SJSA1 (cell line): ENCODE results near the gene COL16A1. TPM values are rescaled to one million over a fixed set of nuclear protein-coding genes. Genes with fewer than 3 reads are reported as not detected.
"Not testable (repeated sequence)": the region's sequence is repeated elsewhere in the genome, so short reads cannot be mapped to it uniquely, and the experiment has no call there.

ENCODE experiments used
- DNase-seq, 2 experiments: peaks; one replicate each; pipeline ENCODE4 v3.0.0-alpha.2; 2015 to 2020; ENCODE audit warnings: low spot score in 2 of 2, low read depth in 1 of 2
- H3K27ac ChIP-seq: fragments of 250-450 bp; sonication (Bioruptor Pico); 2 replicates; pipeline ENCODE4 v1.5.1; 2020; ENCODE audit warnings: mild to moderate bottlenecking, moderate library complexity
- H3K27me3 ChIP-seq: fragments of 250-450 bp; sonication (Bioruptor Pico); replicated peaks from 2 replicates; pipeline ENCODE4 v1.5.1; 2020; ENCODE audit warnings: mild to moderate bottlenecking, moderate library complexity
- H3K36me3 ChIP-seq: fragments of 250-450 bp; sonication (Bioruptor Pico); 2 replicates; pipeline ENCODE4 v1.5.1; 2020; ENCODE audit warnings: mild to moderate bottlenecking
- H3K4me1 ChIP-seq: fragments of 250-450 bp; sonication (Bioruptor Pico); replicated peaks from 2 replicates; pipeline ENCODE4 v1.6.1; 2021; ENCODE audit warnings: mild to moderate bottlenecking
- H3K4me3 ChIP-seq: fragments of 250-450 bp; sonication (Bioruptor Pico); 2 replicates; pipeline ENCODE4 v1.5.1; 2020; ENCODE audit warnings: mild to moderate bottlenecking
- H3K9me3 ChIP-seq: fragments of 250-450 bp; sonication (Bioruptor Pico); replicated peaks from 2 replicates; pipeline ENCODE4 v1.5.1; 2020; ENCODE audit warnings: mild to moderate bottlenecking
- total RNA-seq: library from RNA; depleted of rRNA; stranded (reverse); fragments of >200 nt; shearing (Covaris generic); gene quantifications from 2 replicates; pipeline ENCODE4 v1.2.3, GENCODE V29; 2014

Gene COL16A1
- total RNA-seq, 1 experiment from 2014 or later = 365 TPM

- H3K4me3 ChIP-seq = no peak overlapping the region
- H3K27me3 ChIP-seq = no peaks in the 10 kb centered on the region
- H3K9me3 ChIP-seq = no peaks in the 10 kb centered on the region
- DNase-seq = peak; percentile 75 to 76
- peaks cover 91% of the 10 kb centered on the region for H3K4me1 ChIP-seq
- H3K27ac ChIP-seq = peak overlapping the region; percentile 92
- H3K36me3 ChIP-seq = peaks cover 6% of the 10 kb centered on the region; the same call in 1 of the 2 replicates
These were observed 3.9 kb upstream of the COL16A1 start for GRCh38 chr1:31707711-31708110.

DNA sequence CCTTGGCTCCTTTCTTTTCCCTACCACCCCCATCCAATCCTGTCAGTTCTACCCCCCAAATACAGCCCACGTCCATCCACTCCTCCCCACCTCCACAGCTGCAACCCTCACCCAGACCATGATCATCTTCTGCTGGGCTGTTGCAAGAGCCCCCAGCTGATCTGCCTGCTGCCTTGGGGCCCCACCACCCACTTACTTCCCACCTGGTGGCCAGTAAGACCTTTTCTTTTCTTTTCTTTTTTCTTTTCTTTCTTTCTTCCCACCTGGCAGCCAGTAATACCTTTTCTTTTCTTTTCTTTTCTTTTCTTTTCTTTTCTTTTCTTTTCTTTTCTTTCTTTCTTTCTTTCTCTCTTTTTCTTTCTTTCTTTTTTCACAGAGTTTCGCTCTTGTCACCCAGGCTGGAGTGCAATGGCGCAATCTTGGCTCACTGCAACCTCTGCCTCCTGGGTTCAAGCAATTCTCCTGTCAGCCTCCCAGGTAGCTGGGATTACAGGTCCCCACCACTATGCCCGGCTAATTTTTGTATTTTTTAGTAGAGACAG is 3.3 kb upstream of the COL16A1 start:
- not testable (repeated sequence) for H3K27me3 ChIP-seq, H3K4me3 ChIP-seq, H3K9me3 ChIP-seq, DNase-seq, H3K36me3 ChIP-seq
- Histone ChIP-seq H3K4me1 (peaks cover 91% of the 10 kb centered on the region), H3K27ac (peak overlapping the region; percentile 92)

DNA sequence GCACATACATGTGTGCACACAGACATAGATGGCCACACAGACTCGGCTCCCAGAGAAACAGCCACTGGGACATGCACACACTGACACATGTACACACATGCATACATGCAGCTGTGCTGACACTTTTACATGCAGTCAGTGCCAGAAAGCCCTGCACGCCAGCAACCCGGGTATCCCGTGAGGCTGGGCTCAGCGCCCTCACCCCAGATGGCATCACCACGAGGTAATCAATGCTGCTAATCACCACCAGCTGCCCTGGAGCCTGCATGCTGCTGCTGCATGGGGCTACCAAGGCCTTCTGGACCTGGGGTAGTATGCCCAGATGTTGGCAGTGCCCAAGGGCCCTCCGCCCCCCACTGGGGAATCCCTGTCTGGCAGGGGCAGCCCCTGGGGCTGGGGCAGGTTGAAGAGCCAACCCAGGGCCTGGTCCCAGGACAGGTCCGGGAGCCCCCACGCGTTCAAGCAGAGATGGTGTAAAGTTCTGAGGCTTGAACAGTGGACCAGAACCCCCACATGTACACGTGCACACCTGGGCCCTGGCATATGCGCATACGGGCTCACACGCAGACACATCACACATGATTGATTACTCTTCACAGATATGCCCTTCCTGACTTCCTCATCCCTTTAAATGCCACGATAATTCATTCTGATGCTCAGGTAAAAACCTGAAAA is 2.7 kb upstream of the COL16A1 start:
- no peaks in the 10 kb centered on the region for H3K27me3 ChIP-seq
- peaks cover 15% of the 10 kb centered on the region for H3K36me3 ChIP-seq
- no peak overlapping the region for H3K4me3 ChIP-seq
- H3K9me3 ChIP-seq = no peaks in the 10 kb centered on the region
- DNase-seq = no peak
- H3K4me1 ChIP-seq = peaks cover 91% of the 10 kb centered on the region
- peak overlapping the region; percentile 92 for H3K27ac ChIP-seq

DNA sequence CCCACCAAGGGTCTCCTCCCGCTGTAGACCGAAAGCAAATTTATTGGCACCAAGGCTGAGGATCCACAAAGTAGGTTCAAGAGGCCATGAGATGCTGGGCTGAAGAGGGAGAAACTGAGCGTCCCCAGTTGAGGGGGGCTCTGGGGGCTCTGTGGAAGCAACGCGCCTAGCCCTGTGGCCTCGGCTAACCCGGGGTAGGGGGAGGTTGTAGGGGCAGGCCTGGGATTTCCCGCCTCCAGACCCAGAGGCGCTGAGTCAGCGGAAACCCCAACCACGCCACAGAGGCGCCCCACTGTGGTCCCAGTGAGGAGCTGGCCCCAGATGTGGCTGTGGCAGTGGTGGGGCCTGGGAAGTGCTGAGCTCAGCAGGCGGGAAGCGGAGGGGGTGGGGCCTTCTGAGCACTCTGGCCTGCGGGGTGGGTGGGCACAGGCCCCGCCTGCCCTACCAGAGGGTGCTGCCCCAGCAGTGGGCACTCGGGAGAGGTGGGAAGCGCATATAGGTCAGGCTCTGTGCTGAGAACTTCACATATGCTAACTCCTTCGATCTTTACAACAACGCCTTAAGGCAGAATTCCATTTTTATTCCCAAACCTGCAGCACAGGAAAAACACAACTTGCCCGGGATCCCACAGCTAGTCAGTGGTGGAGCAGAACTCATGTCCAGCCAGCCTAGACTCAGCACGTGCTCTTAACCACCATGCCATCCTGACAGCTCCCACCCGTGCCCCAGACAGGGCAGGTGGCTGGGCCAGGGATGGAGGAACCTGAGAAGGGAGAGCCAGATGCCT is 1.5 kb upstream of the COL16A1 start:
- Histone ChIP-seq H3K27me3 (no peaks in the 10 kb centered on the region), H3K4me1 (peaks cover 94% of the 10 kb centered on the region), H3K9me3 (no peaks in the 10 kb centered on the region), H3K27ac (peak overlapping the region; percentile 90), H3K4me3 (no peak overlapping the region; the same call in 1 of the 2 replicates), H3K36me3 (peaks cover 27% of the 10 kb centered on the region)
- DNase-seq = peak; percentile 83 to 95

GRCh38 chr1:31704271-31705079 is 658 bp upstream of the COL16A1 start:
- peak in 1 of 2 experiments; percentile 76 for DNase-seq
- Histone ChIP-seq H3K27ac (peak overlapping the region; percentile 90), H3K36me3 (peaks cover 34% of the 10 kb centered on the region), H3K4me3 (peak overlapping the region; percentile 55), H3K4me1 (peaks cover 100% of the 10 kb centered on the region), H3K27me3 (no peaks in the 10 kb centered on the region), H3K9me3 (no peaks in the 10 kb centered on the region)

- H3K27me3 ChIP-seq = no peaks in the 10 kb centered on the region
- H3K4me3 ChIP-seq = peak overlapping the region; percentile 55
- no peaks in the 10 kb centered on the region for H3K9me3 ChIP-seq
- peaks cover 50% of the 10 kb centered on the region for H3K36me3 ChIP-seq
- peaks cover 90% of the 10 kb centered on the region for H3K4me1 ChIP-seq
- DNase-seq = peak in 1 of 2 experiments; percentile 27
- peak overlapping the region; percentile 90 for H3K27ac ChIP-seq
These were observed 897 bp downstream of the COL16A1 start for GRCh38 chr1:31702836-31703404.

GRCh38 chr1:31701091-31701736 is 2.6 kb downstream of the COL16A1 start:
- Histone ChIP-seq H3K27ac (peak overlapping the region; percentile 90), H3K36me3 (peaks cover 67% of the 10 kb centered on the region), H3K4me3 (peak overlapping the region; percentile 55), H3K9me3 (no peaks in the 10 kb centered on the region), H3K4me1 (peaks cover 73% of the 10 kb centered on the region), H3K27me3 (no peaks in the 10 kb centered on the region)
- DNase-seq = peak; percentile 100

GRCh38 chr1:31700468-31701090 is 3.2 kb downstream of the COL16A1 start:
- peaks cover 72% of the 10 kb centered on the region for H3K36me3 ChIP-seq
- no peaks in the 10 kb centered on the region for H3K27me3 ChIP-seq

GRCh38 chr1:31699341-31699891 is 4.4 kb downstream of the COL16A1 start:
- H3K27ac ChIP-seq = no peak overlapping the region
- H3K36me3 ChIP-seq = peaks cover 82% of the 10 kb centered on the region
- H3K4me1 ChIP-seq = peaks cover 58% of the 10 kb centered on the region
- H3K27me3 ChIP-seq = no peaks in the 10 kb centered on the region
- no peak overlapping the region for H3K4me3 ChIP-seq
- no peaks in the 10 kb centered on the region for H3K9me3 ChIP-seq
- no peak for DNase-seq

More at GRCh38 chr1:31700468-31701090, 3.2 kb downstream of the COL16A1 start:
- no peak for DNase-seq
- Histone ChIP-seq H3K4me1 (peaks cover 66% of the 10 kb centered on the region), H3K9me3 (no peaks in the 10 kb centered on the region), H3K27ac (peak overlapping the region; percentile 90), H3K4me3 (no peak overlapping the region)

- no peaks in the 10 kb centered on the region for H3K27me3 ChIP-seq
- H3K27ac ChIP-seq = no peak overlapping the region
- H3K9me3 ChIP-seq = no peaks in the 10 kb centered on the region
- no peak for DNase-seq
- peaks cover 55% of the 10 kb centered on the region for H3K4me1 ChIP-seq
- no peak overlapping the region for H3K4me3 ChIP-seq
- H3K36me3 ChIP-seq = peaks cover 94% of the 10 kb centered on the region
These were observed 6.3 kb downstream of the COL16A1 start for GRCh38 chr1:31697369-31697984.

DNA sequence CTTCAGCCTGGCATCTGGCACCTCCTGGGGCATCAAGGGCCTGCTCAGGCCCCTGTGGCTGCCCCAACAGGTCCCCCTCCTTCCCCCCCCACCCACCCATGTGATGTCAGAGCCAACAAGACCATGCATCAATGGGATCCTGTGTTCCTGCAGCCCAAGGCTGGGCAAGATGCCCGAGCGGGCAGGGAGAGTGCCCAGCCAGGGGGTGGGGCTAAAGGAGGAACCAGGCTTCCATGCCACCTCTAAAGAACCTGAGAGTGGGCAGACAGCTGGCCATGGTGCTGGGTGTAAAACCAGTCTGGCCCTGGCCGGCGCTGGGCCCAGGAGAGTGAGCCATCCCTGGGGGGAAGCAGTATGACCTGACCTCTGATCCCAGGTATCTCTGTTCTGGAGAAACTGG is 7.6 kb downstream of the COL16A1 start:
- Histone ChIP-seq H3K27me3 (no peaks in the 10 kb centered on the region), H3K27ac (no peak overlapping the region), H3K4me1 (peaks cover 50% of the 10 kb centered on the region), H3K36me3 (peaks cover 92% of the 10 kb centered on the region), H3K4me3 (no peak overlapping the region), H3K9me3 (no peaks in the 10 kb centered on the region)
- DNase-seq = no peak

DNA sequence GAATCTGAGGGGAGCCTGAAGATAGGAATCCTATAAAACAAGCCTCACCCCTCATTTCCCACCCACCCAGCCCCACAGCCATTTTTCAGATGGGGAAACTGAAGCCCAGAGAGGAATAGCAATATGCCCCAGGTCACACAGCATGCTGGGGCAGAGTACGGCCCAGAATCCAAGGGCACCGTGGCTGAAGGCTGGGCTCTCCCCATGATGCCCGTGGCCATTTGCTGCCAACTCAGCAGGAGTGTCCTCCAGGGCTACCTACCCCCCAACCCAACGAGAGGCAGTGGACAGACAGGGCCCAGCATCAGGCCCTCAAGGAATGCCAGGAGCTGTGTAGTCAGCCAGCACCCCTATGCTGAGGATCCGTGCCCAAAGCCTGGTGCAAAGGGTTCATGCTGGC is 8.5 kb downstream of the COL16A1 start:
- Histone ChIP-seq H3K27me3 (no peaks in the 10 kb centered on the region), H3K4me3 (no peak overlapping the region), H3K9me3 (no peaks in the 10 kb centered on the region), H3K4me1 (peaks cover 50% of the 10 kb centered on the region), H3K36me3 (peaks cover 94% of the 10 kb centered on the region), H3K27ac (no peak overlapping the region)
- no peak for DNase-seq
